HepG2 (cell line): Measurements from ENCODE around the gene PNN. TPM values are rescaled to one million over a fixed set of nuclear protein-coding genes. Genes with fewer than 3 reads are reported as not detected.

Experiments
- CREB3 ChIP-seq: sonication (generic); formaldehyde crosslinking; IDR thresholded peaks from 2 replicates; pipeline ENCODE4 v1.5.0; 2020; ENCODE audit warnings: missing genetic modification reagents
- E2F2 ChIP-seq: sonication (generic); formaldehyde crosslinking; IDR thresholded peaks from 2 replicates; pipeline ENCODE4 v1.4.0; 2020; ENCODE audit warnings: missing genetic modification reagents, borderline replicate concordance
- KDM1A ChIP-seq: IDR thresholded peaks from 2 replicates; pipeline ENCODE4 v1.6.1; 2016; ENCODE audit warnings: missing compliant biosample characterization
- KDM6A ChIP-seq: IDR thresholded peaks from 2 replicates; pipeline ENCODE4 v1.6.1; 2016; ENCODE audit warnings: low read depth
- MTA1 ChIP-seq: sonication (generic); formaldehyde crosslinking; IDR thresholded peaks from 2 replicates; pipeline ENCODE4 v1.4.0; 2020; ENCODE audit warnings: missing genetic modification reagents, mild to moderate bottlenecking, borderline replicate concordance
- MYPOP ChIP-seq: sonication (generic); formaldehyde crosslinking; IDR thresholded peaks from 2 replicates; pipeline ENCODE4 v1.8.1; 2023; ENCODE audit warnings: mild to moderate bottlenecking, moderate library complexity, missing genetic modification reagents
- NFIC ChIP-seq: IDR thresholded peaks from 2 replicates; pipeline ENCODE4 v1.6.1; 2012; ENCODE audit warnings: mild to moderate bottlenecking, low read length, inconsistent platforms
- RARG ChIP-seq: sonication (generic); formaldehyde crosslinking; IDR thresholded peaks from 2 replicates; pipeline ENCODE4 v1.4.0; 2020; ENCODE audit warnings: low read depth, mild to moderate bottlenecking, missing genetic modification reagents
- RBM22 ChIP-seq: fragments of 200-400 bp; formaldehyde crosslinking; optimal IDR thresholded peaks from 2 replicates; pipeline ENCODE3; 2017; ENCODE audit warnings: mild to moderate bottlenecking, low read length, moderate library complexity
- RELA ChIP-seq: sonication (generic); formaldehyde crosslinking; IDR thresholded peaks from 2 replicates; pipeline ENCODE4 v1.4.0; 2020; ENCODE audit warnings: missing genetic modification reagents
- U2AF1 ChIP-seq: fragments of 200-400 bp; formaldehyde crosslinking; optimal IDR thresholded peaks from 2 replicates; pipeline ENCODE3; 2017; ENCODE audit warnings: mild to moderate bottlenecking, low read depth, low read length
- U2AF2 ChIP-seq: fragments of 200-400 bp; formaldehyde crosslinking; IDR thresholded peaks from 2 replicates; pipeline ENCODE4 v1.6.1; 2017; ENCODE audit warnings: low read depth, mild to moderate bottlenecking, low read length
- ZMAT5 ChIP-seq: sonication (generic); formaldehyde crosslinking; IDR thresholded peaks from 2 replicates; pipeline ENCODE4 v1.5.0; 2020; ENCODE audit warnings: mild to moderate bottlenecking, low read depth, missing genetic modification reagents, borderline replicate concordance
- ZMYM2 ChIP-seq: sonication (generic); formaldehyde crosslinking; IDR thresholded peaks from 2 replicates; pipeline ENCODE4 v1.8.0; 2022; ENCODE audit warnings: mild to moderate bottlenecking, missing genetic modification reagents
- ZNF232 ChIP-seq: sonication (generic); formaldehyde crosslinking; IDR thresholded peaks from 2 replicates; pipeline ENCODE4 v1.4.0; 2020; ENCODE audit warnings: missing genetic modification reagents, borderline replicate concordance
- ZNF280D ChIP-seq: sonication (generic); formaldehyde crosslinking; IDR thresholded peaks from 2 replicates; pipeline ENCODE4 v1.5.1; 2020; ENCODE audit warnings: mild to moderate bottlenecking, missing genetic modification reagents
- ZNF430 ChIP-seq: sonication (generic); formaldehyde crosslinking; IDR thresholded peaks from 2 replicates; pipeline ENCODE4 v1.9.0; 2021; ENCODE audit warnings: mild to moderate bottlenecking, missing genetic modification reagents
- ZNF446 ChIP-seq: sonication (generic); formaldehyde crosslinking; IDR thresholded peaks from 2 replicates; pipeline ENCODE4 v1.5.0; 2020; ENCODE audit warnings: mild to moderate bottlenecking, missing genetic modification reagents
- ZNF543 ChIP-seq: sonication (generic); formaldehyde crosslinking; IDR thresholded peaks from 2 replicates; pipeline ENCODE4 v1.4.0; 2020; ENCODE audit warnings: mild to moderate bottlenecking, missing genetic modification reagents
- ZNF576 ChIP-seq: sonication (generic); formaldehyde crosslinking; IDR thresholded peaks from 2 replicates; pipeline ENCODE4 v1.4.0; 2020; ENCODE audit warnings: mild to moderate bottlenecking, missing genetic modification reagents
- ZNF75D ChIP-seq: sonication (generic); formaldehyde crosslinking; IDR thresholded peaks from 2 replicates; pipeline ENCODE4 v1.8.1; 2023; ENCODE audit warnings: missing genetic modification reagents, mild to moderate bottlenecking, borderline replicate concordance
- ZNF777 ChIP-seq: sonication (generic); formaldehyde crosslinking; IDR thresholded peaks from 2 replicates; pipeline ENCODE4 v1.4.0; 2020; ENCODE audit warnings: missing genetic modification reagents
- ZNF878 ChIP-seq: sonication (generic); formaldehyde crosslinking; IDR thresholded peaks from 2 replicates; pipeline ENCODE4 v1.8.1; 2023; ENCODE audit warnings: mild to moderate bottlenecking, missing genetic modification reagents, moderate library complexity
- polyA plus RNA-seq, 8 experiments: library from polyadenylated mRNA; depleted of rRNA in 3 of 8; stranded (reverse) in 7 of 8; unstranded in 1 of 8; fragments of >200 nt; fragmentation: Illumina TruSeq in 4 of 8; extraction: Trizol in 4 of 8; gene quantifications; 2 replicates each; pipeline versions ENCODE4 v1.2.1 to v1.2.3, GENCODE V29; 2011 to 2016; ENCODE audit warnings: low read depth in 4 of 8, missing spikeins in 1 of 8, mixed read lengths in 1 of 8; ENCODE audit not compliant: insufficient read depth in 1 of 8
- total RNA-seq, 5 experiments: library from RNA; depleted of rRNA; stranded (reverse); fragments of >200 nt; fragmentation: Illumina TruSeq; extraction: Trizol; gene quantifications; 2 replicates each; pipeline ENCODE4 v1.2.3, GENCODE V29; 2016; ENCODE audit warnings: low read depth in 1 of 5

Gene PNN
- total and polyA plus RNA-seq, 2 of the 13 experiments (the other 11 are each of a cell fraction or from before 2014, with no cell fraction given): 58.0 to 214 TPM

GRCh38 chr14:39184628-39185255 lies 9.7 kb downstream of the PNN start (continued):
- no peak for TF ChIP-seq ZMAT5
- TF ChIP-seq ZNF543 (CRISPR knock-in tag): no peak
- no peak for TF ChIP-seq ZNF280D
- no peak for TF ChIP-seq ZNF232 (CRISPR knock-in tag)
- TF ChIP-seq KDM1A: no peak
- no peak for TF ChIP-seq ZNF777
- no peak for TF ChIP-seq KDM6A (CRISPR knock-in tag)
- TF ChIP-seq ZNF576 (CRISPR knock-in tag): no peak
- TF ChIP-seq RBM22: peak; percentile 86
- no peak for TF ChIP-seq RARG (CRISPR knock-in tag)
- no peak for TF ChIP-seq ZMYM2 (CRISPR knock-in tag)
- no peak for TF ChIP-seq NFIC
- no peak for TF ChIP-seq MYPOP (CRISPR knock-in tag)
- TF ChIP-seq MTA1 (CRISPR knock-in tag): no peak
- no peak for TF ChIP-seq ZNF430
- TF ChIP-seq ZNF878 (CRISPR knock-in tag): no peak
- TF ChIP-seq RELA: no peak
- TF ChIP-seq CREB3 (CRISPR knock-in tag): no peak
- no peak for TF ChIP-seq ZNF75D (CRISPR knock-in tag)
- no peak for TF ChIP-seq U2AF2
- no peak for TF ChIP-seq ZNF446 (CRISPR knock-in tag)
- no peak for TF ChIP-seq E2F2 (CRISPR knock-in tag)
- TF ChIP-seq U2AF1: no peak
